Measurements from ENCODE around the gene CDC42SE2. TPM values are rescaled to one million over a fixed set of nuclear protein-coding genes. Genes with fewer than 3 reads are reported as not detected.
A peak's percentile ranks its signal among the peaks of the same experiment; 100 is the strongest.
"Not testable (repeated sequence)": the region's sequence is repeated elsewhere in the genome, so short reads cannot be mapped to it uniquely, and the experiment has no call there.

The CDC42SE2 gene
- total RNA-seq, 1 donor from 2014 or later: 24.1 TPM

DNA sequence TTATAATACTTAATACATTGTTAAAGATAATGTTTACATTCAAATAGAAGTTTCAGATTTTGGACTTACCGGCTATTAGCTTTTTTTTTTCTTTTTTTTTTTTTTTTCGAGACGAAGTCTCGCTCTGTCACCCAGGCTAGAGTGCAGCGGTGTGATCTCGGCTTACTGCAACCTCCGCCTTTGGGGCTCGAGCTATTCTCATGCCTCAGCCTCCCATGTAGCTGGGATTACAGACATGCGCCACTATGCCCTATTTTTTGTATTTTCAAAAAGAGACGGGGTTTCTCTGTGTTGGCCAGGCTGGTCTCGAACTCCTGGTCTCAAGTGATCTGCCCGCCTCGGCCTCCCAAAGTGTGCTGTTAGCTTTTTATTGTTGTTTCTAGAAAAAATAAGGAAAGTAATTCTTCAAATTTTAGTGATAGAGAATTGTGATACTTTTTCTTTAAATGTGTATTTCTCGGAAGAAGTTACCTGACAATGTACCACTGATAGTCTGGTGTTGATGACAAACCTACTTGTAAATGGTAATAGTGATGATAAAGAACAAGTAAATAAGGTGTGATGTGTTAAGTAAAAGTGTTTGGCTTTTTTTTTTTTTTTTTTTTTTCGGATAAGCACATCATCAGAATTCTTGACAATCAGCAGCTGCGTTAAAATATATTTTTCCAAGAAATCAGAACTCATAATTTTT lies 2.7 kb downstream of the CDC42SE2 start:
- Mint-ChIP-seq H3K9me3 (ENCODE audit: unreplicated experiment) (no peaks in the 10 kb centered on the region), H3K4me3 (ENCODE audit: unreplicated experiment) (no peak overlapping the region), H3K4me1 (ENCODE audit: low read depth, unreplicated experiment) (peaks cover 18% of the 10 kb centered on the region), H3K27ac (ENCODE audit: unreplicated experiment) (no peak overlapping the region), H3K36me3 (ENCODE audit: low read depth, unreplicated experiment) (no peaks in the 10 kb centered on the region), H3K27me3 (ENCODE audit: low read depth, unreplicated experiment) (no peaks in the 10 kb centered on the region)
- H3K4me1 ChIP-seq (ENCODE audit: insufficient read depth, low read length): peaks cover 19% of the 10 kb centered on the region
- no peak for TF ChIP-seq EZH2 (IDR thresholded peaks at IDR 0.05; ENCODE audit: insufficient read depth, low read length)
- TF ChIP-seq, protein P1, sequence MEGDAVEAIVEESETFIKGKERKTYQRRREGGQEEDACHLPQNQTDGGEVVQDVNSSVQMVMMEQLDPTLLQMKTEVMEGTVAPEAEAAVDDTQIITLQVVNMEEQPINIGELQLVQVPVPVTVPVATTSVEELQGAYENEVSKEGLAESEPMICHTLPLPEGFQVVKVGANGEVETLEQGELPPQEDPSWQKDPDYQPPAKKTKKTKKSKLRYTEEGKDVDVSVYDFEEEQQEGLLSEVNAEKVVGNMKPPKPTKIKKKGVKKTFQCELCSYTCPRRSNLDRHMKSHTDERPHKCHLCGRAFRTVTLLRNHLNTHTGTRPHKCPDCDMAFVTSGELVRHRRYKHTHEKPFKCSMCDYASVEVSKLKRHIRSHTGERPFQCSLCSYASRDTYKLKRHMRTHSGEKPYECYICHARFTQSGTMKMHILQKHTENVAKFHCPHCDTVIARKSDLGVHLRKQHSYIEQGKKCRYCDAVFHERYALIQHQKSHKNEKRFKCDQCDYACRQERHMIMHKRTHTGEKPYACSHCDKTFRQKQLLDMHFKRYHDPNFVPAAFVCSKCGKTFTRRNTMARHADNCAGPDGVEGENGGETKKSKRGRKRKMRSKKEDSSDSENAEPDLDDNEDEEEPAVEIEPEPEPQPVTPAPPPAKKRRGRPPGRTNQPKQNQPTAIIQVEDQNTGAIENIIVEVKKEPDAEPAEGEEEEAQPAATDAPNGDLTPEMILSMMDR (IDR thresholded peaks at IDR 0.05; ENCODE audit: insufficient read depth, low read depth, low read length): no peak
- H3K9me3 ChIP-seq (ENCODE audit: insufficient read depth, low read depth, low read length): no peaks in the 10 kb centered on the region
- no peak overlapping the region for H2AFZ ChIP-seq (ENCODE audit: low read depth, low read length)
- H3K27ac ChIP-seq (ENCODE audit: low read depth, low read length): no peak overlapping the region
- H3K4me2 ChIP-seq (ENCODE audit: low read length): no peak overlapping the region
- H3K27me3 ChIP-seq (ENCODE audit: insufficient read depth, low read length): no peaks in the 10 kb centered on the region
- H4K20me1 ChIP-seq (ENCODE audit: insufficient read depth, low read length): peaks cover 23% of the 10 kb centered on the region
- FAIRE-seq (no peak), DNase-seq (ENCODE audit: low read depth) (no peak)
- H3K4me3 ChIP-seq (ENCODE audit: insufficient read depth, low read depth, low read length): no peak overlapping the region
- no peaks in the 10 kb centered on the region for H3K36me3 ChIP-seq (ENCODE audit: insufficient read depth, low read length)
- peaks cover 73% of the 10 kb centered on the region for H3K79me2 ChIP-seq (ENCODE audit: insufficient read depth, low read length)
- H3K9ac ChIP-seq (ENCODE audit: low read length): no peak overlapping the region

DNA sequence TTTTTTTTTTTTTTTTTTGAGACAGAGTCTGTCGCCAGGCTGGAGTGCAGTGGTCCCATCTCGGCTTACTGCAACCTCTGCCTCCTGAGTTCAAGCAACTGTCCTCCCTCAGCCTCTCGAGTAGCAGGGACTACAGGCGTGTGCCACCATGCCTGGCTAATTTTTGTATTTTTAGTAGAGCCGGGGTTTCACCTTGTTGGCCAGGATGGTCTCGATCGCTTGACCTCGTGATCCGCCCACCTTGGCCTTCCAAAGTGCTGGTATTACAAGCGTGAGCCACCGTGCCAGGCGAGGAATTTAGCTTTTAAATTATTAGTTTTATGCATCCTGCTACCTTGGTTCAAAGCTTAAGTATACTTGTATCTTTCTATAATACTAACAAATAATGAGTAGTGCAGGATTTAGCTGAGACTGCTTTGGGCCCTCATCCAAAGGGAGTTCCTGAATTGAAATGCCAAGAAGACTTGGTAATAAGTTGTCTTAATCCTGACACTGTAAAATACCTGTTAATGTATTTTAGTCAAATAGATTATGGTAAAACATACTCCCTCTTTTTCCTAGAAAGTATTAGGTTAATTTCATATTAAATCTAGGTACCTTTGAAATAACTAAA lies 5.0 kb downstream of the CDC42SE2 start:
- peaks cover 21% of the 10 kb centered on the region for H3K4me1 ChIP-seq (ENCODE audit: insufficient read depth, low read length)
- Mint-ChIP-seq H3K36me3 (ENCODE audit: low read depth, unreplicated experiment) (no peaks in the 10 kb centered on the region), H3K27ac (ENCODE audit: unreplicated experiment) (no peak overlapping the region), H3K4me3 (ENCODE audit: unreplicated experiment) (no peak overlapping the region), H3K9me3 (ENCODE audit: unreplicated experiment) (no peaks in the 10 kb centered on the region), H3K27me3 (ENCODE audit: low read depth, unreplicated experiment) (no peaks in the 10 kb centered on the region), H3K4me1 (ENCODE audit: low read depth, unreplicated experiment) (peaks cover 31% of the 10 kb centered on the region)
- H3K27ac ChIP-seq (ENCODE audit: low read depth, low read length): no peak overlapping the region
- no peak for DNase-seq (ENCODE audit: low read depth)
- H3K36me3 ChIP-seq (ENCODE audit: insufficient read depth, low read length): no peaks in the 10 kb centered on the region
- FAIRE-seq: no peak
- no peak overlapping the region for H3K4me2 ChIP-seq (ENCODE audit: low read length)
- no peak overlapping the region for H3K9ac ChIP-seq (ENCODE audit: low read length)
- no peaks in the 10 kb centered on the region for H3K9me3 ChIP-seq (ENCODE audit: insufficient read depth, low read depth, low read length)
- no peak overlapping the region for H3K4me3 ChIP-seq (ENCODE audit: insufficient read depth, low read depth, low read length)
- TF ChIP-seq, protein P1 (IDR thresholded peaks at IDR 0.05; ENCODE audit: insufficient read depth, low read depth, low read length): no peak
- no peak for TF ChIP-seq EZH2 (IDR thresholded peaks at IDR 0.05; ENCODE audit: insufficient read depth, low read length)
- peaks cover 23% of the 10 kb centered on the region for H4K20me1 ChIP-seq (ENCODE audit: insufficient read depth, low read length)
- no peak overlapping the region for H2AFZ ChIP-seq (ENCODE audit: low read depth, low read length)
- H3K27me3 ChIP-seq (ENCODE audit: insufficient read depth, low read length): no peaks in the 10 kb centered on the region
- H3K79me2 ChIP-seq (ENCODE audit: insufficient read depth, low read length): peaks cover 94% of the 10 kb centered on the region

DNA sequence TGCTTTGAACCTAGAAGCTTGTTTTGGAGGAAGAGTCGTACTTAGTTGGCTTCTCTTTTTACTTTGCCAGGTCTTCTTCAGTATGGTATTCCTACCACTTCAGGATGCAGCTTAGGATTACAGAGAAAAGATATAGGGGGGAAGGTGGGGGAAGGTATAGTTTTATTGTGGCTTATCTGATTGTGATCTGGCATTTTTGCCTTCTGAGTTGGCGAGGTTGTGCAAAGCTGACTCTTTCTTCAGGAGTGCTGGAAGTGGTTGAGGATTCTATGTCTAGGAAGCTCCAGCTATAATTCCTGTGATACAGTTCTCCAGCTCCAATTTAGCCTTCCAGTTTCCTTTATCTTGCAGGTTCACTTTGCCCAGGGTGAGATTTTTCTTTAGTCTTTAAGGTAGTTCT lies 7.0 kb downstream of the CDC42SE2 start:
- Mint-ChIP-seq H3K4me1 (ENCODE audit: low read depth, unreplicated experiment) (peaks cover 26% of the 10 kb centered on the region), H3K27me3 (ENCODE audit: low read depth, unreplicated experiment) (no peaks in the 10 kb centered on the region), H3K27ac (ENCODE audit: unreplicated experiment) (no peak overlapping the region), H3K4me3 (ENCODE audit: unreplicated experiment) (no peak overlapping the region), H3K9me3 (ENCODE audit: unreplicated experiment) (no peaks in the 10 kb centered on the region), H3K36me3 (ENCODE audit: low read depth, unreplicated experiment) (no peaks in the 10 kb centered on the region)
- no peak overlapping the region for H3K27ac ChIP-seq (ENCODE audit: low read depth, low read length)
- no peak overlapping the region for H3K4me3 ChIP-seq (ENCODE audit: insufficient read depth, low read depth, low read length)
- TF ChIP-seq, protein P1 (IDR thresholded peaks at IDR 0.05; ENCODE audit: insufficient read depth, low read depth, low read length): no peak
- no peak for TF ChIP-seq EZH2 (IDR thresholded peaks at IDR 0.05; ENCODE audit: insufficient read depth, low read length)
- DNase-seq (ENCODE audit: low read depth): peak; percentile 59
- H3K4me1 ChIP-seq (ENCODE audit: insufficient read depth, low read length): peaks cover 16% of the 10 kb centered on the region
- FAIRE-seq: peak; percentile 26
- no peak overlapping the region for H2AFZ ChIP-seq (ENCODE audit: low read depth, low read length)
- H3K36me3 ChIP-seq (ENCODE audit: insufficient read depth, low read length): no peaks in the 10 kb centered on the region
- peaks cover 96% of the 10 kb centered on the region for H3K79me2 ChIP-seq (ENCODE audit: insufficient read depth, low read length)
- no peaks in the 10 kb centered on the region for H3K27me3 ChIP-seq (ENCODE audit: insufficient read depth, low read length)
- no peaks in the 10 kb centered on the region for H3K9me3 ChIP-seq (ENCODE audit: insufficient read depth, low read depth, low read length)
- H3K4me2 ChIP-seq (ENCODE audit: low read length): peak overlapping the region; percentile 39
- no peak overlapping the region for H3K9ac ChIP-seq (ENCODE audit: low read length)
- H4K20me1 ChIP-seq (ENCODE audit: insufficient read depth, low read length): peaks cover 25% of the 10 kb centered on the region

DNA sequence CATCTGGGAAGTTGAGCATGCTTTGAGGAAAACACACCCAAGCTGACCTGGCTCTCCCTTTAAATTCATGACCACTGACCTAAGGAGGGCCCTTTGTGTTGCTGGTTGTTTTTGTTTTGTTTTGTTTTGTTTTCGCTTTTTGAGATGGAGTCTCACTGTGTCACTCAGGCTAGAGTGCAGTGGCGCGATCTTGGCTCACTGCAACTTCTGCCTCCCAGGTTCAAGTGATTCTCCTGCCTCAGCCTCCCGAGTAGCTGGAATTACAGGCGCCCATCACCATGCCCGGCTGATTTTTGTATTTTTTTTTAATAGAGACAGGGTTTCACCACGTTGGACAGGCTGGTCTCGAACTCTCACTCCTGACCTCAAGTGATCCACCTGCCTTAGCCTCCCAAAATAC lies 8.0 kb downstream of the CDC42SE2 start:
- H3K36me3 Mint-ChIP-seq (ENCODE audit: low read depth, unreplicated experiment); H3K27ac Mint-ChIP-seq (ENCODE audit: unreplicated experiment); H3K27me3 ChIP-seq (ENCODE audit: insufficient read depth, low read length); H3K4me3 Mint-ChIP-seq (ENCODE audit: unreplicated experiment); H3K9me3 ChIP-seq (ENCODE audit: insufficient read depth, low read depth, low read length); FAIRE-seq; H2AFZ ChIP-seq (ENCODE audit: low read depth, low read length); H3K27ac ChIP-seq (ENCODE audit: low read depth, low read length); H3K4me3 ChIP-seq (ENCODE audit: insufficient read depth, low read depth, low read length); H3K9ac ChIP-seq (ENCODE audit: low read length); H3K9me3 Mint-ChIP-seq (ENCODE audit: unreplicated experiment); DNase-seq (ENCODE audit: low read depth); H3K4me2 ChIP-seq (ENCODE audit: low read length); H3K27me3 Mint-ChIP-seq (ENCODE audit: low read depth, unreplicated experiment); H3K36me3 ChIP-seq (ENCODE audit: insufficient read depth, low read length): not testable (repeated sequence)
- peaks cover 14% of the 10 kb centered on the region for H3K4me1 ChIP-seq (ENCODE audit: insufficient read depth, low read length)
- peaks cover 95% of the 10 kb centered on the region for H3K79me2 ChIP-seq (ENCODE audit: insufficient read depth, low read length)
- peaks cover 19% of the 10 kb centered on the region for H4K20me1 ChIP-seq (ENCODE audit: insufficient read depth, low read length)
- H3K4me1 Mint-ChIP-seq (ENCODE audit: low read depth, unreplicated experiment): peaks cover 26% of the 10 kb centered on the region
